Subcutaneous adipose tissue (tissue), 4 donors: ENCODE measurements around the gene SPP2. TPM values are rescaled to one million over a fixed set of nuclear protein-coding genes. Genes with fewer than 3 reads are reported as not detected.

ENCODE experiments used
- total RNA-seq, 4 donors: library from RNA; depleted of rRNA; stranded (reverse); fragments of >200 nt; gene quantifications; one replicate each; pipeline ENCODE4 v1.1.0, GENCODE V29; 2016
- TF ChIP-seq, protein P1 (sequence below): fragments of 450-650 bp; IDR thresholded peaks from one replicate; pipeline ENCODE4 v1.5.1; 2016; ENCODE audit warnings: low read depth, mild to moderate bottlenecking, control low read depth, antibody characterized with exemption, moderate library complexity

Gene SPP2
- total RNA-seq, 4 donors from 2014 or later: not detected

DNA sequence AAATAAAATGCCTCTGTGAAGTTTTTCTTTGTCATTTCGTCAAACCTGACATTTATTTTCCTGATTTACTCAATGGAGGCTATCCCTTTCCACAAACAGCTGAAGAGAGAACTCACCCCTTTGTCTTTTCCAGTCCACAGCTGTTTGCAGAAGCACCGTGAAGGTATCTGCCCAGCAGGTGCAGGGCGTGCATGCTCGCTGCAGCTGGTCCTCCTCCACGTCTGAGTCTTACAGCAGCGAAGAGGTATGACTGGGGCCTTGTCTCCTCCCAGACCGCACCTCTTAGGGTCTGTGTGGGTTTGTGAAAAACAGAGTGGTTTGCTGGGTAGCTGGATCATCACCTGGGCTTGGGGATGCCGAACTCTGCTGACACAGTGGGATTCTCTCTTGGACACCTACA, 9.7 kb downstream of the SPP2 start:
- TF ChIP-seq, protein P1, sequence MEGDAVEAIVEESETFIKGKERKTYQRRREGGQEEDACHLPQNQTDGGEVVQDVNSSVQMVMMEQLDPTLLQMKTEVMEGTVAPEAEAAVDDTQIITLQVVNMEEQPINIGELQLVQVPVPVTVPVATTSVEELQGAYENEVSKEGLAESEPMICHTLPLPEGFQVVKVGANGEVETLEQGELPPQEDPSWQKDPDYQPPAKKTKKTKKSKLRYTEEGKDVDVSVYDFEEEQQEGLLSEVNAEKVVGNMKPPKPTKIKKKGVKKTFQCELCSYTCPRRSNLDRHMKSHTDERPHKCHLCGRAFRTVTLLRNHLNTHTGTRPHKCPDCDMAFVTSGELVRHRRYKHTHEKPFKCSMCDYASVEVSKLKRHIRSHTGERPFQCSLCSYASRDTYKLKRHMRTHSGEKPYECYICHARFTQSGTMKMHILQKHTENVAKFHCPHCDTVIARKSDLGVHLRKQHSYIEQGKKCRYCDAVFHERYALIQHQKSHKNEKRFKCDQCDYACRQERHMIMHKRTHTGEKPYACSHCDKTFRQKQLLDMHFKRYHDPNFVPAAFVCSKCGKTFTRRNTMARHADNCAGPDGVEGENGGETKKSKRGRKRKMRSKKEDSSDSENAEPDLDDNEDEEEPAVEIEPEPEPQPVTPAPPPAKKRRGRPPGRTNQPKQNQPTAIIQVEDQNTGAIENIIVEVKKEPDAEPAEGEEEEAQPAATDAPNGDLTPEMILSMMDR: no peak

DNA sequence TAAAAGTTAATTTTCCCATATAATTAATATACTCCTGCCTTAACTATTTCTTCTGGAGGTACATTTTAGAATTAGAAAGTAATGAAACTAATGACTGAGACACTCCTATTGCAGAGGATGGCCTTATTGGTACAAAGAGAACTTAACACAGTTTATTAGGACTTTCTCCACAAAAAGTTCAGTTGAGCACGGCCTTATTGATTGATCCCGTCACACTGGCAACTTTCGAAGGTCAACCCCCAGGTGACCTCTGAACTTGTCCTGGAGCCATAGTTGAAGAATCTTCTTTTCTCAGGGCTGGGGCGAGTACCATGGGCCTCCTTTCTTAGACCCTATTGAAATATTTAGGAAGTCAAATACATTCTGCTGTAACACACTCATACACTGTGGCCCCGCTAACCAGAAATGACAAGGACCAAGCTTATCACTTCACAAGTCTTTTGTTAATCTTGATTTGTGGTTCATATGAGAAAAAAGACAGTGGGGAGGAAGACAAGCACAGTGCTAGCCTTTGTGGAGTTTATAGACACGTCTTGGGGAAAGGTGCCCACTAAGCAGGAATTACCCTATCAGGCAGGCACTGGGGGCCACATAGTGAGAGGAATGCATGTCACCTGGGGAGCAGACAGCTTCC, 11.2 kb downstream of the SPP2 start:
- TF ChIP-seq, protein P1: no peak

DNA sequence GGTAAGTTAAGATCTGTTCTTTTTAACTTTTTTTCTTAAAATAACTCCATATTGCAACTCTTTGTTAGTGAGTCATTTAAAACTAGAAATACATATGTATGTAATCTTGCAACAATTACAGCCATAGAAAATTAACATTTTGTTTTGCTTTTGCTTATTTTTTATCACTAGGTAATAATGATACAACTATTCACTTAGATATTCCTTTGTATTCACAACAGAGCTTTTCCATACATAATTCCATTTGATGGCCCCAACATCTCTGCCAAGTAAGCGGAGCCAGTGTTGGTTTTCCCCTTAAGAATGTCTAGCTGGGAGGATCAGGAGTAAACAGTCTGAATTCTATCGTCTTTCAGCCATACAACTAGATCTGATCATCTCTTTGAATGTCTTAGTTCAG, 16.1 kb downstream of the SPP2 start:
- TF ChIP-seq, protein P1: no peak

DNA sequence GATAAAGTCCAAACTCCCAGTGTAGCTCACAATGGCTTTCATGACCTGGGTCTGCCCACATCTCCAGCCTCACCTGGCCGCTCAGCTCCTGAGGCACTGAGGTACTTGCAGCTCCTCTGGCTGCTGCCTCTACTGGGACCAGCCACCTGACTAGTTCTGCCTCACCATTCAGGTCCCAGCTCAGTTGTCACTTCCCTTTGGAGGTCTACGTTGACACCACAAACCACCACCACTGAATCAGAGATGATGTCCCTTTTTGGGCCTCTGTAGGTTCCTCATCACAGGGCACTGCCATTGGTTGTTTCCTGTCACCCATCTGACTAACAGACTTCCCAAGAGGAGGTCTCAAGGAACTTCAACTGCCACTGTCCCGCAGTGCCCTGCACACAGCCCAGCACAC, 21.2 kb downstream of the SPP2 start:
- TF ChIP-seq, protein P1: no peak

DNA sequence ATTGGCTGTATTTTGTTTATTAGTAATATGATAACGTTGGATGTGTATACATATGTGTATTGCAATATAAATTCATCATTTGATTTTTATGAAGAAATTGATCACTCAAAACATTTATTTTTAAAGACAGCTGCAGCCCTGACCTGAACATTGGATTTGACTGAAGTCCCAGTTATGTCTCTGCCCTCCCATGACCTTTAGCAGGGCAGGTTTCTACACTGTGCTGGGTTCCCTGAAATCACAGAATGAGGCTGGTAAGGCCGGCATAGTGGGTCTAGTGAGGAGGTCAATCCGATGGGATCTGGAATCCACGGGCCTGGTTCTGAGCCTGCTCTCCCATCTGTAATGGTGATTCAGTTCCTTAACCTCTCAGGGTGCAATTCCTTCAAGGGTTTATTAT, 22.0 kb downstream of the SPP2 start:
- TF ChIP-seq, protein P1: no peak

DNA sequence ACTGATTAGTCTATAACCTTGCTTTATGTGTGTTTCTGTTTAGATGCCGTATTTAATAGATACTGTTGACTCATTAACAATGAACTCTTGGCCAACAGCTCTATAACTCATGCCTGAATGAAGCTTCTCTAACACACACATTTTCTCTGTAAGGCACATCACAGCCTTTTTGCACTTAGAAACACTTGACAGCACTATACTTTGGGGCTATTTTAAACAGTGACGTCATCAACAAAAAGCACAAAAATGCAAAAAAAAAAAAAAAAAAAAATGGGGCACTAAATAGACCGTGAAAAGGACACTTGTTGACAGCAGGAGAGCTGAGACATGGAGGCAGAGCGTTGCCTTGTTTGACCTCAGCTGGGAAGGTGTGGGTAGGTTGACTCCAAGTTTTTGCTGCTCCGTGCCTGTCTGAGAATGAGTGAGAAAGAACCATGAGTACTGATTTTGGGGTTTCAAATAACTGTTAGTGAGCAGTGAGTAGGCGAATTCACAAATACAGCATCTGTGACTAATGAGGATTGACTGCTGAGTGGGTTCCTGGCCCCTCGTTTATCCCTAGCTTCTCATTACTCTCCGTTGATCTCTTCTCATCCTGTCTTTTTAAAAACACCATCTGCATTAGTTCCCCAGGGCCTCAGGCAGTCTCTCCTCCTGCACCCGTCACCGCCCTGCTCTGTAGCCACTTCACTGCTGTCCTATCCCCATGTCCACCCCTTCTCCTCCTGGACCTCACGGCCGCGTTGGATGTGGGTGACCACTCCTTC, 24.4 kb downstream of the SPP2 start:
- TF ChIP-seq, protein P1: no peak

DNA sequence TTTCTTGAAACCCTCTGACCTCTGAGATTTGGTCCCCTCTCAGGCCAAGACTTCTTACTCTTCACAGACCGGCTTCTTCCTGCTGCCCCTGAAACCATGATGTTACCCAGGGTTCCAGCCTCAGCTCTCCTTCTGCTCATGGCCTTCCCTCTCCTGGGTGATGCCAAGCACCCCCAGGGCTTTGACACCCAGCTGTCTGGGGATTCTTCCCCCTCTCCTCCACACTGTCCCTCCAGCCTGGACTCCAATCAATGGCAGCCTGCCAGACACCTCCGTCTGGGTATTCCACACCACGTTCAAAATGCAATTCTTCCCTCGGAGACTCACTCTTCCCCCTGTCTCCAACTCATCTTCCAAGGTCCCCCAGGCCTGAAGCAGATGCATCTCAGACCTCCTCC, 25.0 kb downstream of the SPP2 start:
- TF ChIP-seq, protein P1: no peak
